NCI-H345 treated with DMSO at 0.1 percent for 48 hours (cell line): ENCODE measurements around the gene AGRP.

Experiments
- DNase-seq: peaks from one replicate; lab custom pipeline; 2025; ENCODE audit not compliant: unreplicated experiment; lab: John Stamatoyannopoulos, UW

AGRP gene

GRCh38 chr16:67463691-67464090, 19.7 kb downstream of the AGRP start:
- no peak for DNase-seq

GRCh38 chr16:67463059-67463458, 20.3 kb downstream of the AGRP start:
- no peak for DNase-seq

GRCh38 chr16:67462279-67462655, 21.1 kb downstream of the AGRP start:
- no peak for DNase-seq

- no peak for DNase-seq
Measured at GRCh38 chr16:67461600-67462278, 21.6 kb downstream of the AGRP start.

GRCh38 chr16:67460961-67461360, 22.4 kb downstream of the AGRP start:
- no peak for DNase-seq

- no peak for DNase-seq
Measured at GRCh38 chr16:67460168-67460567, 23.2 kb downstream of the AGRP start.

- no peak for DNase-seq
Measured at GRCh38 chr16:67459861-67460150, 23.5 kb downstream of the AGRP start.

GRCh38 chr16:67459066-67459860, 24.1 kb downstream of the AGRP start:
- no peak for DNase-seq

- no peak for DNase-seq
Measured at GRCh38 chr16:67458121-67458641, 25.2 kb downstream of the AGRP start.

- DNase-seq, result no peak
Measured at GRCh38 chr16:67457611-67458010, 25.7 kb downstream of the AGRP start.

GRCh38 chr16:67456391-67457081, 26.8 kb downstream of the AGRP start:
- no peak for DNase-seq

- DNase-seq, result no peak
Measured at GRCh38 chr16:67454852-67455251, 28.5 kb downstream of the AGRP start.

- DNase-seq, result no peak
Measured at GRCh38 chr16:67454104-67454503, 29.2 kb downstream of the AGRP start.

GRCh38 chr16:67451704-67452435, 31.5 kb downstream of the AGRP start:
- DNase-seq, result no peak

- no peak for DNase-seq
Measured at GRCh38 chr16:67451061-67451703, 32.2 kb downstream of the AGRP start.

- DNase-seq, result no peak
Measured at GRCh38 chr16:67449739-67450138, 33.6 kb downstream of the AGRP start.

- no peak for DNase-seq
Measured at GRCh38 chr16:67449336-67449735, 34.0 kb downstream of the AGRP start.

- no peak for DNase-seq
Measured at GRCh38 chr16:67448580-67448979, 34.8 kb downstream of the AGRP start.

GRCh38 chr16:67447508-67448076, 35.8 kb downstream of the AGRP start:
- DNase-seq, result no peak

- DNase-seq, result no peak
Measured at GRCh38 chr16:67446968-67447507, 36.3 kb downstream of the AGRP start.
